CD4-positive, alpha-beta T cell treated with Interleukin-12 subunit alpha and Interleukin-12 subunit beta, for 1 hour (primary cell): ENCODE results near the gene STON1.
"Not testable (repeated sequence)": the region's sequence is repeated elsewhere in the genome, so short reads cannot be mapped to it uniquely, and the experiment has no call there.

Experiments
- DNase-seq: peaks from one replicate; pipeline ENCODE4 v3.0.0-alpha.2; 2020

Gene STON1

DNA sequence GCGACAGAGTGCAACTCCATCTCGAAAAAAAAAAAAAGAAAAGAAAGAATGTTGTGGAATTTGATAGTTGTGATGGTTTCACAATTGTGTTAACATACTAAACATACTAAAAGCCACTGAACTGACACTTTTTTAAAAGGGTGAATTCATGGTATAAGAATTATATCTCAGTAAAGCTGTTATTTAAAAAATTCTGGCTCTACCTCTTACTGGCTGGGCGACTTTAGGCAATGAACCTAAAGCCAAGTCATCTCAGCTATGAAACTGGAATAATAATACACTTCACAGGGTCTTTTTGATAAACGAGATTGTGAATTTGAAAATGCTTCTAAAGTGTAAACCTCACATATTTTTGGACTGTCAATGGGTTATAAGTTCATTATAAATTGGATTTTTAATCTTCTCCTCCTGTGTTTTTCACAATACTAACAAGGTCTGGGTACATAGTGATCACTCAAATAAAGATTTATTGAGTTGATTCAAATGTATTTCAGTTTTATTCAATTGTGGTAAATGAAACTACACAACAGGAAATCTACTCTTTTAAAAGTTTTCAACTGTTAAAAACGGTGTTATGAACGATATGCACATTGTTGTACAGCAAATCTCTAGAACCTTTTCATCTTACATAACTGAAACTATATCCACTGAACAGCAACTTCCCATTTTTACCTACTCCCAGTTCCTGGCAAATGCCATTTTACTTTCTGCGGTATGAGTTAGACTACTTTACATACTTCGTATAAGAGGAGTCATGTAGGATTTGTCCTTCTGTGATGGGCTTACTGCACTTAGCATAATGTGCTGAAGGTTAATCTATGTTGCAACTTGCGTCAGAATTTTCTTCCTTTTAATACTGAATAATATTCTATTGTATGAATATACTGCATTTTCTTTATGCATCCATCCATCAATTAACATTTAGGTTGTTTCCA, 44.7 kb downstream of the STON1 start:
- DNase-seq = no peak

DNA sequence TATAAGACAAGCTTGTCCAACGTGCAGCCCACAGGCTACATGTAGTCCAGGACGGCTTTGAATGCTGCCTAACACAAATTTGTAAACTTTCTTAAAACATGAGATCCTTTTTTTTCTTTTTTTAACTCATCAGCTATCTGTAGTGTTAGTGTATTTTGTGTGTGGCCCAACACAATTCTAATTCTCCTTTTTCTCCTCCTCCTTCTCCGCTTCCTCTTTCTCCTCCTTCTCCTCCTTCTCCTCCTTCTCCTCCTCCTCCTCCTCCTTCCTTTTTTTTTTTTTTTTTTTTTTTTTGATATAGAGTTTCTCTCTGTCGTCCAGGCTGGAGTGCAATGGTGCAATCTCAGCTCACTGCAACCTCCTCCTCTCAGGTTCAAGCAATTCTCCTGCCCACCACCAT, 48.4 kb downstream of the STON1 start:
- no peak for DNase-seq

DNA sequence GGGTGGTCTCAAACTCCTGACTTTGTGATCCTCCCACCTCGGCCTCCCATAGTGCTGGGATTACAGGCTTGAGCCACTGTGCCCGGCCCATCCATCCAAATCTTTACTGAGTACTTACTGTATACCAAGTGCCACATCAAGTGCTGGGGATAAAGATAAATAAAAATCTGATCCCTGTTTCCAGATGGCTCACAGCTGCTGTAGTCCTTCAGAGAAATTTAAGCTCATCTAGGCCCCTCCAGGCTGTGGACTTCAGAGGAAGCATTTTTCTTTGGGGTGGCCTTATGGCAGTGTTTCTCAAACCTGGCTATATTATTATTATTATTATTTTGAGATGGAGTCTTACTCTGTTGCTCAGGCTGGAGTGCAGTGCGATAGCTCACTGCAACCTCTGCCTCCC, 54.0 kb downstream of the STON1 start:
- DNase-seq = no peak

DNA sequence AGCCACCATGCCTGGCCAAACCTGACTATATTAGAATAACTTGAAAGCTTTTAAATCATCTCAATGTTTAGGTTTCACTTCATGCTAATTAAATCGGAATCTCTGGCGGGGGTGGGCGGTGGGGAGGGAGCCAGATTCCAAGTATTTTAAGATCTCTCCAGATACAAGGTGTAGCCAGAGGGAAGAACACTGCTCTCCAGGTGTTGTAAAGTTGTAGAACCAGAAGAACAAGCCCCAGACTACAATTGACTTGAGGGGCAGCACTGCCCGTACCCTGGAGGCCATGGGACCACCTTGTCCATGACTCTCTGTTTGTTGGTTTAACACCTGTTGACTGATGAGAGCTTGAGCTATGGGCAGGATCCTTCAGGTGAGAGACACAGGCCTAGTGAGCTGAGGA, 54.6 kb downstream of the STON1 start:
- DNase-seq = no peak

DNA sequence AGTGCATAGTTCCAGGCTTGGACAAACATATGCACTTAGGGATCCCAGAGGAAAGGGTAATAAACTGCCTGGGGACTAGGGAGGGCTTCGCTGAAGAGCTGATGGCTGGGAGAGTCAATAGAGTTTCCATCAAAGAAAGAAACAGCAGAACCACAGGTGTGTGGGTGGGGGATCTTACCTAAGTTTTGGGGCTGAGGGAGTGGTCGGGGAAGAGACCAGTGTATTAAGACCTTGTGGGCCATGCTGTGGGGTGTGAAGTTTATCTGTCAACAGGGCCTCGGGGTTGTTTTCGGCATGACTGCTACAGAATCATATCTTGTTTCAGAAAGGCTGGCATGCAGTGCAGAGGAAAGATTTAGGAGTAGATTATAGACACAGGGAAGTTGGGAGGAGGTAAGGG, 56.5 kb downstream of the STON1 start:
- DNase-seq = no peak

DNA sequence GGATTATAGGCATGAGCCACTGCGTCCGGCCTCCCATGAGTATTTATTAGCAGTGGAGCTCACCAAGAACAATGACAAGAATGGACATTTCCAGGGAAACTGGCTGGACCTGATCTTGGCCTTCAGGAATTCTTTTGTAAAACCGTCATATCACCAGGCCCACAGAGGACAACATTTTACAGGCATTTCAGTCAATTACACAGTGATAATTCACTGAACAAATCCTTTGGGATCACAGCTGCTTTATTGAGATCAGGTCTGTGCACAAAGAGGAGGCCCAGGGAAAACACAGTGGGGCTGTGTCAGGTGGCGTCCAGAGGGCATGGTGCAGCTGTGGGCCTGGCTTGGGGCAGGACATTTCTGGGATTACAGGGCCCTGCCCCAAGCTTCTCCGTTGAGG, 57.6 kb downstream of the STON1 start:
- no peak for DNase-seq

DNA sequence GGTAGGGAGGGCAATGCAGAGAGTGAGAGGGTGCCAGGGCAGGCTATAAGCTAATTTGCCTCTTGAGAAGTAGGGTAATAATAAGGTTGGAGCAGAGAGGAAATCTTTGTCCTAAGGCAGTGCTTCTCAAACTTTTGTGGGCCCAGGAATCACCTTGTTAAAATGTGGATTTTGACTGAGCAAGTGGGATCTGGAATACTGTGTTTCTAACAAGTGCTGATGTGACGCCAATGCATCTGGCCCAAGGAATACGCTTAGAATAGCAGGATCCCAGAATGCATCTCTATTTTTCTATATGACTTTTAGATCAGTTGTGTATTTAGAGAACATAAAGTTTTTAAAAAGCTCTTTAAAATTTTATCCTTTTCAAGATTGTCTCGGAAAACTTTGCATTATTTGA, 58.0 kb downstream of the STON1 start:
- no peak for DNase-seq

DNA sequence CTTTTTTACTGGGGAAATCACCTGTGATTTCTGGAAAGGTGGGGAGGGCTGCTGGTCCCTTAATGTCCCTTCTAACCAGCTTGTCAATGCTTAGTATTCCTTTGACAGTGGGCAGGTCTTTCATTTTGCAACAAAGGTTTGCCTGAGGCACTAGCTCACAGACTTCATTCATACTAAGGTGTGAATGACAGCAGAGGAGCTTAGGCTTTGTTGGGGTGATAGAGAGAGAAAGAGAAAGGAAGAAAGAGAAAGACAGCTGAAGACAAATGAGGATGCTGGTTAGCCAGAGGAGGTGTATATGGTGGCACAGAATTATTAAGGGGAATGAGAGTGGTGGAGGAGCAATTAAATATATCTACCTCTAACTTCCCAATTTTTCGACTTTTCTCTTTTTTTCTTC, 58.8 kb downstream of the STON1 start:
- no peak for DNase-seq

DNA sequence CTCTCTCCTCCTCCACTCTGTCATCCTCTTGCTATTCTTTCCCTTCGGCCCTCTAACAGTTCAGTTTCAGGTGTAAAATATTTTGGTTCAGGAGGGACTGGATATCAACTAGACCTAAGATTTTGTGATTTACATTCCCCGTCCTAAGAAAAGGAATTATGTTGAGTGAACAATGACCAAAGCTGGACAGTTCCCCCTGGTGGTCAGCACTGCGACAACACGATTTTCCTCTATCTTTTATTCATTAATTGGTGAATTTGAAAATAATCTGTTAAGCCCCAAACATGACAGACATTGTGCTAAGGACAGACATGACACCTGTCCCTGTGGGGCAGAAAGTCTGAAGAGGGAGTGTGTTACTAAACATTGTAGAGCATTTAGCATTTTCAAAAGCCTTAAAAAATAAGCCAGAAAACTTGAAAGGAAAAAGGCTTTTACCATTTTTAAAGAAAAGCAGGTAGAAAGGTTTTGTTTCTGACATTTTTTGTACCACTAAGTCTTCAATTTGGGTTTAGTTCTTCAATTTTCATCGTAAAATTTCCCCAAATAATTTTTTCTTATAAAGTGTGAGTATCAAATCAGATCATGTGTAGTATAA, 59.3 kb downstream of the STON1 start:
- DNase-seq = peak; percentile 6

DNA sequence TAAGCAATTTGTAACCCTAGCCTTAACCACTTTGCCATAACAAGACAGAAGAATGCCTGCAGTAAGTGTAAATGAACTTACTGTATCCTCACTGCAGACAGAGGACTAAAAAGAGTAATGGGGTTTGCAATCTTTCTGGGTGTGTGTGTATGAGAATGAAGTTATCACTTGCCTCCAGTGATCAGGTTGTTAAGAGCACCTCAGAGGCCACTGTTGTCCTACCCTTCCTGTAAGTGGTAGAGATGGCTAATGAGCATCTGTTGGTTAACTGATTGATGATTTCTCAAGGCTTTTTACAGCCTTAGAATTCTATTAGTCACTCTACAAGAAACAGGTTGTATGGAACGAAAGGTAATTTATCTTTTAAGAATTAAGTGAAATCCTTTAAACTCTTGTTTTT, 60.1 kb downstream of the STON1 start:
- no peak for DNase-seq

DNA sequence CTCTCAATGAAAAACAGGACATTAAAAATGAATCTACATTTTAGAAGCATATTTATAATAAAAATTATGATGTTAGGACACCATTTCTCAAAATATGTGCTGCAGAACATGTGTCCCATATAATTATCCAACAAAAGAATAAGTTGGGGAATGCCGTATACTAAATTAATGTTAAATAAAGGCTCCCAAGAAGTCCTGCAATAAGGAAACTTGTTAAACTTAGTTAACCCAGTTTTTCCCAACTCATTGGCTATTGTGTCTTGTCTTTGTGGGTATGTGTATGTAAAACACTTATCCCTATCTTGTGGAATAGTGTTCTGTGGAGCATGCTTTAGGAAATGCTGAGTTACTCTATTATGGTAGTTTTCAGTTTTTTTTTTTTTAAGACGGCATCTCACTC, 62.1 kb downstream of the STON1 start:
- DNase-seq = no peak

DNA sequence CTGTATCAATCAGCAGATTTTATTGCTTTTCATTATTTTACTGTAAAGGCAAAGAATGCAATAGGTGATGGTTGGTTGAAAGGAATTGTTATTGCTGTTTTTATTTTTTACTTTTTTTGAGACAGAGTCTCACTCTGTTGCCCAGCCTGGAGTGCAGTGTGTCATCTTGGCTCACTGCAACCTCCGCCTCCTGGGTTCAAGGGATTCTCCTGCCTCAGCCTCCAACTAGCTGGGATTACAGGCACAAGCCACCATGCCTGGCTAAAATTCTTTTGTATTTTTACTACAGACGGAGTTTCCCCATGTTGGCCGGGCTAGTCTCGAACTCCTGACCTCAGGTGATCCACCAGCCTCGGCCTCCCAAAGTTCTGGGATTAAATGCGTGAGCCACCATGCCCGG, 66.8 kb downstream of the STON1 start:
- not testable (repeated sequence) for DNase-seq

DNA sequence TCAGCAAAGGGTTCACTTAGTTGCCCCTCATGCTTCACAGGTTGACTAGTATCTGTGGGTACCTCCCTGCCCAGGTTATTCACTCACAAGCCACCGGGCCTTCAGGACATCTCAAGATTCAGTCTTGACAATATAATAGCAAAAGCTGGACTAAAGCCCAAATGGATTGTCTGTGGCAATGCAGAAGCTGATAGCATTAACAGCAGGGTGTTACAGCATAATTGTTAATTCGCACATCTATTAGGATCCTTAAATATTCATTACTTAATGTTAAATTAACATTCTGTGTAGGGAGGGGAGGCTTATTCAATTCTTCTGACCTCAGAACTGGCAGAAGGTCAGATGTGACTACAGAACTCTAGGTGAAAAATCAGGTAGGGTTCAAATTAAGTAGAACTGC, 67.5 kb downstream of the STON1 start:
- no peak for DNase-seq

DNA sequence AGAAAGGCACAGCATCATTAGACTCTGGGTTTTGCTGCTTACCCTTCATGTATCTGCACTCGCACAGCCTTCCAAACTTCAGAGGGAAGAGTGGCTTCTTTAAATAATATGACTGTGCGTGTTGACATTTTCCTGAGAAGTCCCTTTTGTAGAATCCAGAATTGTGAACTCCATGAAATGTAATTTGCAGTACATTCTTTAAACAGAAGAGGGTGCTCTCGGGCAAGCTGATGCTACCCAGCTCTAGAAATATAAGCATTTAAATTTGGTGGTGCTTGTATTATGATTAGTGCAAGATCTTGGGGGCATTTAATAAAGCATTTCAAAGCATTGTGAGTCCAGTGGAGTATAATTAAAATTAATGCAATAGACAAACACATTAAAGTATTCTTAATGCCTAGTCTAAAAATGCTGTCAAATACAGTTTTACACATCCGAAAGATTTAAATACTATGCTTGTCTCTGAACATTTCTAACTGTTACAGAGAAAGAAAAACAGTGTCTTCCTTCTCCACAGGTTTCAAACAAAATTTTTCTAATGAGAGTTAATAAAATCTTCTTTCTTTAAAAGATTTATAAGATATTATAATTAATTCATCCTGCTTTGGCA, 70.4 kb downstream of the STON1 start:
- DNase-seq = peak; percentile 20

DNA sequence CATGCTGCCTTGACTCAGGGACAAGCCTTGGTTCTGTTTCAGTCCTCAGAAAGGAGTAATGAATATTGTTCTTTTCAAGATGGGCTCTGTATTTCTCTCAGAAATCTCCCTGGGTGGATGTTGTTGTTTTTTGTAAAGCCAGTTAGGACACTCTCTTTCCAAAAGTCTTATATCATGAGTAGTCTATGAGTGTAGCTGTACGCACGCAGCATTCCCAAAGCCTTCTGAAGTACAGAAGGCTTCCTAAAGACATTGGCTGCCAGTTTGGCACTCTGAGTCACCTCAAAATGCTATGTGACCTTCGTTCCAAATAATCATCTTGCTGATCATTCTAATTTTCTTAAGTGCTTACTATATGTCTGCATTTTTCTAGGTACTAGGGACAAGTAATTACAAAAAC, 71.0 kb downstream of the STON1 start:
- DNase-seq = no peak

DNA sequence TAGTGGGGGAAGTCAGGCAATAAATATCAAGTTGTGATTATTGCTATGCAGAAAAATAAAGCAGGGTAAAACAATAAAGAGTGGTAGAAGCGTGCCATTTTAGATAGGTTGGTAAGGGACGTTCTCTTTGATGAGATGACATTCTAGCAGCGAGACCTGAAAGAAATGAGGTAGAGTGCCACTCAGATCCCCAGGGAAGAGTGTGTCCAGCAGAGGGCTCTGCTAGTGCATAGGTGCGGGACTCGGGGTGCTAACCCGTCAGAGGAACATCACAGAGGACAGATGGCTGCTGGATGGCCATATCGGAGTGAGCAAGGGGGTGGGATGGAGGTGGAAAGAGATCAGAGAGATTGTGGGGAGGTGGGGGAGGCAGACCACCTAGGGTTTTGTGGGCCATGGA, 71.4 kb downstream of the STON1 start:
- DNase-seq = no peak

DNA sequence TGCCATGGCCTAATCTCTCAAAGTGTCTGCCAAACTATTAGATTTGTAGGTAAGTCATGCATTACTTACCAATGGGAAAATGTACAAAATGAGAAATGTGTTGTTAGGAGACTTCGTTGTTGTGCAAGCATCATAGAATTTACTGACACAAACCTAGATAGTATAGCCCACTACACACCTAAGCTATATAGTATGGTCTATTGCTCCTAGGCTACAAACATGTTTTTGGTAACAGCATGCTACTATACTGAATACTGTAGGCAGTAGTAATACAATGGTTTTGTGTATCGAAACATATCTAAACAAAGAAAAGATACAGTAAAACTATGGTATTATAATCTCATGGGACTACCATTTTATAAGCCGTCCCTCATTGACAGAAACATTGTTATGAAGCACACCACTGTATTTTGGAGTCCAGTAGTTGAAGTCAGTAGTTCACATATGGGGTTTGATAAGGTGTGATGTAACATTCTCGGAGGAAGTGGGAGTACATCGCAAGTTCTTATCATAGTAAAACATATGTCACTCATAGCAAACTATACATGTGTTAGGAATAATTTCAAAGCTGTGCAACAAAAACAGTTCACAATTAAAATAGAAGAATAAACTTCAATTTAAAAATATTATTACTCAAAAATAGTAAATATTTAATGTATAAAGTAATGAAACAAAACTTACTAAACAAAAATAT, 75.7 kb downstream of the STON1 start:
- no peak for DNase-seq

DNA sequence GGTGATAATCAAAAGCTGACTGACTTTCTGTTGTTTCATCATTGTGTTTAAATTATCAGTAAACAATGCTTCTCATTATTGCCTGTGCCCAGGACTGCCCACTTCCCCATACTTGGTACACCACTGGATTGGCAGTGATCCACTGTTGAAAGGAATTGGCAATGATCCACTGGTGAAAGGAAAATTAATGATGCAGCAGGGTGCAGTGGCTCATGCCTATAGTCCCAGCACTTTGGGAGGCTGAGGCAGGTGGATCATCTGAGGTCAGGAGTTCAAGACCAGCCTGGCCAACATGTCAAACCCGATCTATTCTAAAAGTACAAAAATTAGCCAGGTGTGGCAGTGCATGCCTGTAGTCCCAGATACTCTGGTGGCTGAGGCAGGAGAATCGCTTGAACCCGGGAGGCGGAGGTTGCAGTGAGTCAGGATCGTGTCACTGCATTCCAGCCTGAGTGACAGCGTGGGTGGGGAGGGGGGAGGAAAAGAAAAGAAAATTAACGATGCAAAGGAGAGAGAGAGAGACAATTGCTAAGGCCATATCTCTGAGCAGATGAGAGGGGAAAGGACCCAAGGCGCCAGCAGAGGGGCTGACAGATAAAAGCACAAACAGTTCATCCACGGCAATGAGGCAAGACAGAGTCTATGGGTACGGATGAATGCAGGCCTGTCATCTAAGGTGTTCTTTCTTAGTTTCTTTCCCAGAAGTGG, 77.5 kb downstream of the STON1 start:
- DNase-seq = no peak

DNA sequence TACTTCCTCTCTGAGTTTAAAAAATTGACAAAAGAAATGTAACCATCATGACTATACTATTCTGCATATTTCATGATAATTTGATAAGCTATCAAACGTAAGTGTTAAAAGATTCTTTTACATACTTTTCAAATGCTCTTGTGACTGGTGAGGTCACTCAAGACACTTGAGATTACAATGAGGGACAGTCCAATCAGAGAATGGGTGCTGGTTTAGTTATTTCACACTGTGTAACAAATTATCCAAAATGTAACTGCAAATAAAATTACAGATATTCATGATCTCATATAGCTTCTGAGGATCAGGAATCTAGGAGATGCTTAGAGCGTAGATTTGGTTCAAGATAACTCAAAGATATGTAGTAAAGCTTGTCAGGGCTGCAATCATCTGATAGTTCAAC, 83.3 kb downstream of the STON1 start:
- DNase-seq = no peak

DNA sequence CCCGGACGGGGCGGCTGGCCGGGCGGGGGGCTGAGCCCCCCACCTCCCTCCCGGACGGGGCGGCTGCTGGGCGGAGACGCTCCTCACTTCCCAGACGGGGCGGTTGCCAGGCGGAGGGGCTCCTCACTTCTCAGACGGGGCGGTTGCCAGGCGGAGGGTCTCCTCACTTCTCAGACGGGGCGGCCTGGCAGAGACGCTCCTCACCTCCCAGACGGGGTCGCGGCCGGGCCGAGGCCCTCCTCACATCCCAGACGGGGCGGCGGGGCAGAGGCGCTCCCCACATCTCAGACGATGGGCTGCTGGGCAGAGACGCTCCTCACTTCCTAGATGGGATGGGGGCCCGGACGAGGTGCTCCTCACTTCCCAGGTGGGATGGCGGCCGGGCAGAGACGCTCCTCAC, 84.6 kb downstream of the STON1 start:
- not testable (repeated sequence) for DNase-seq

DNA sequence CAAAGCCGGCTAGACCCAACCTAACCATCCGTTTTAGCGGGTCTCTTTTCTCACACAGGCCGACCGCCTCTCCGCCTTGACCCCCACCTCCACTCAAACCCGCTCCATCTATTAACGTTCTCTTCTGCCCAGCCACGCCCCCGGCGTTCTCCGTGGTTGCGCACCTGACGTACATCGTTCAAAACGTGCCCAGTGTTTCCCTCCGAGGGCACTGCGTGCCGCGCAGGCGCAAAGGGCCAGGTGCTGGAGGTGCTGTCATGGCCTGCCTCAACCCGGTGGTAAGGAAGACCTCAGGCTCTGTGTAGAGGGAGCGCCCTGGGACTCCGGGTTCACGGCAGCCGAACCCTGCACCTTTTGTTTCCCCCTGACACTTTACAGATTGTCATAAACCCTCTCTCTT, 87.7 kb downstream of the STON1 start, which contains the start of gene GTF2A1L:
Gene GTF2A1L, plus strand, starts transcription at position 239 of the 400 bp plus-strand sequence. Its CDS starts 19 bp downstream, at position 258.
- DNase-seq = no peak

DNA sequence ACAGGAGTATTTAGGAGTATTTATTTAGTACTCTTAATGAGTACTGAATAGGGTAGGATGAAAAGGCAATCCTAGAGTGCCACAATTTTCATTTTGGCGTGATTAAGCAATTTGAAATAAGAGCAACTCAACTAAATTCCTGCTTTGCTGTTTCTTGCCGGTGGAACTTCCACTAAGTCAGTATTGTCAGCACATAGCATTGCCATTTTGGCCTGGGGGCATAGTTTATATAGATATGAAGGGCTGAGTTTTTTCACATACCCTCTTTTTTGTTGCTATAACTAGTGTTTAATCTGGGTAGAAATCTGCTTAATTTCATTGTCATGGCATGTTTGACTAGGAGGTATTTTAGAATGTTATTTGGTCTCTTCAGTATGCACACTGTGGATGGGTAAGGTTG, 89.6 kb downstream of the STON1 start:
- no peak for DNase-seq

DNA sequence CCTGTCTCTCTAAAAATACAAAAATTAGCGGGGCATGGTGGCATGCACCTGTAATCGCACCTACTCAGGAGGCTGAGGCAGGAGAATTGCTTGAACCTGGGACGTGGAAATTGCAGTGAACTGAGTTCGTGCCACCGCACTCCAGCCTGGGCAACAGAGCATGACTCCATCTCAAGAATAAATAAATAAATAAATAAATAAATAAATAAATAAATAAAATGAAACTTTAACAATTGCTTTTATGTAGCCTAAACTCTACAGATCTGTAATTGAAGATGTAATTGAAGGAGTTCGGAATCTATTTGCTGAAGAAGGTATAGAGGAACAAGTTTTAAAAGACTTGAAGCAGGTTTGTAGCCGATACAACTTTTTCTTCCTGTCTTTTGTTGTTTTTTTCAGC, 90.7 kb downstream of the STON1 start:
- DNase-seq = no peak
